ENCODE measurements around the gene PRICKLE2.

Gene PRICKLE2

GRCh38 chr3:64179860-64180259 lies 45.4 kb downstream of the PRICKLE2 start:
- no peak for DNase-seq (ENCODE audit: low spot score)
- H3K4me3 ChIP-seq = no peak overlapping the region
- TF ChIP-seq, protein P1, sequence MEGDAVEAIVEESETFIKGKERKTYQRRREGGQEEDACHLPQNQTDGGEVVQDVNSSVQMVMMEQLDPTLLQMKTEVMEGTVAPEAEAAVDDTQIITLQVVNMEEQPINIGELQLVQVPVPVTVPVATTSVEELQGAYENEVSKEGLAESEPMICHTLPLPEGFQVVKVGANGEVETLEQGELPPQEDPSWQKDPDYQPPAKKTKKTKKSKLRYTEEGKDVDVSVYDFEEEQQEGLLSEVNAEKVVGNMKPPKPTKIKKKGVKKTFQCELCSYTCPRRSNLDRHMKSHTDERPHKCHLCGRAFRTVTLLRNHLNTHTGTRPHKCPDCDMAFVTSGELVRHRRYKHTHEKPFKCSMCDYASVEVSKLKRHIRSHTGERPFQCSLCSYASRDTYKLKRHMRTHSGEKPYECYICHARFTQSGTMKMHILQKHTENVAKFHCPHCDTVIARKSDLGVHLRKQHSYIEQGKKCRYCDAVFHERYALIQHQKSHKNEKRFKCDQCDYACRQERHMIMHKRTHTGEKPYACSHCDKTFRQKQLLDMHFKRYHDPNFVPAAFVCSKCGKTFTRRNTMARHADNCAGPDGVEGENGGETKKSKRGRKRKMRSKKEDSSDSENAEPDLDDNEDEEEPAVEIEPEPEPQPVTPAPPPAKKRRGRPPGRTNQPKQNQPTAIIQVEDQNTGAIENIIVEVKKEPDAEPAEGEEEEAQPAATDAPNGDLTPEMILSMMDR (IDR thresholded peaks at IDR 0.05) = no peak
- H3K27ac ChIP-seq = no peak overlapping the region

DNA sequence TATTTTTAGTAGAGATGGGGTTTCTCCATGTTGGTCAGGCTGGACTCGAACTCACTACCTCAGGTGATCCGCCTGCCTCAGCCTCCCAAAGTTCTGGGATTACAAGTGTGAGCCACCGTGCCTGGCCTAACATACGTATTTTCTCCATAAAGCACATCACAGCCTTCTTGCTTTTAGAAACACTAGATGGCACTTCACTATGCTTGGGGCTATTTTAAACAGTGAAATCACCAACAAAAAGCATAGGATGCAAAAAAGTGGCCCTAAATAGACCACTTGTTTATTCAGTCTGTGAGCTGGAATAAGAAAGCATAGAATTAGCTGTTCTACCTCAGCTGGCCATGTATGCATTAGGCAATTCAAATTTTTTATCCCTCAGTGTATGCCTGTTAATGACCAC lies 46.0 kb downstream of the PRICKLE2 start:
- Histone ChIP-seq H3K27ac (no peak overlapping the region), H3K4me3 (no peak overlapping the region)
- no peak for DNase-seq (ENCODE audit: low spot score)
- TF ChIP-seq, protein P1 (IDR thresholded peaks at IDR 0.05) = no peak

DNA sequence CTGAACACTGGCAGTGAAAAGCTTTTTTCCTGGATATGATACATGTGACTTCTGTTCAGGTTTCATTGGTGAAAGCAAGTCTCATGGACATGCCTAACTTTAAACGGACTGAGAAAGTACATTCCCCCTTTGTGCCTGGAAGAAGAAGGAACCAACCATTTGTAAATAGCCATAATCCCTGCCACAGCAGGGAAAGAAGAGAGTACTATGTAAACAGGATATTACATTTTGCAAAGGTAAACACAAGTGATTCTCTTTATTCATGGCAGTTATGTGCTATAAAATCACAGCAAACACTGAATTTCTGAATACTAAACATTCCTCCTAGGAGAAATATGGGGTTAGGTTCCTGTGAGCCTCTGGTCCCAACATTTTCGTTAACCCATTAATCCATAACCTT lies 46.8 kb downstream of the PRICKLE2 start:
- TF ChIP-seq, protein P1 (IDR thresholded peaks at IDR 0.05) = no peak
- no peak for DNase-seq (ENCODE audit: low spot score)
- H3K4me3 ChIP-seq = no peak overlapping the region
- no peak overlapping the region for H3K27ac ChIP-seq

DNA sequence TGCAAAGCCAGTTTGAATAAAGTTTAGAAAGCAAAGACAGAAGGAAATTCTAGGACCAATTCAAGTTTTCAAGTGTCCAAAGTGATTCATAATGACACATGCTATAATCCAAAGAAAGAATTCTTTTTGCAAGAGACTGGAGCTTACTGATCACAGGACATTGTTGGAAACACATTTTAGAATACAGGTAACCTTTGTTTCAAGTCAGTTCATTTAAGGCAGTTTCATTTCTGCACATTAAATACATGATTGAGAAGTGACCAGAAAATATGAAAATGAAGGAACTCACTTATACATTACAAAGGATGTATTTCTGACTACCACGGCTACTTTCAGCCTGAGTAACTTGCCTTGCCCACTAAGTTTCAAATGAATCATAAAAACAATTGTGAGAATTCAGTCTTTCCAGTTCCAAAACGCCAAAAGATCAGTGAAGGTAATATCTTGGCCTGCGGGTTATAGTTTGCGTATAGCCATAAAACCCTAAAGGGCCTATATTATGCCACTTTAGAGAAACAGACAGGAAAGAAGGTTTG lies 48.7 kb downstream of the PRICKLE2 start:
- H3K27ac ChIP-seq = no peak overlapping the region
- DNase-seq (ENCODE audit: low spot score) = no peak
- no peak overlapping the region for H3K4me3 ChIP-seq
- TF ChIP-seq, protein P1 (IDR thresholded peaks at IDR 0.05) = no peak

- no peak overlapping the region for H3K4me3 ChIP-seq
- no peak for DNase-seq (ENCODE audit: low spot score)
- TF ChIP-seq, protein P1 (IDR thresholded peaks at IDR 0.05) = no peak
- H3K27ac ChIP-seq = no peak overlapping the region
These were observed 50.9 kb downstream of the PRICKLE2 start for GRCh38 chr3:64174328-64174727.

DNA sequence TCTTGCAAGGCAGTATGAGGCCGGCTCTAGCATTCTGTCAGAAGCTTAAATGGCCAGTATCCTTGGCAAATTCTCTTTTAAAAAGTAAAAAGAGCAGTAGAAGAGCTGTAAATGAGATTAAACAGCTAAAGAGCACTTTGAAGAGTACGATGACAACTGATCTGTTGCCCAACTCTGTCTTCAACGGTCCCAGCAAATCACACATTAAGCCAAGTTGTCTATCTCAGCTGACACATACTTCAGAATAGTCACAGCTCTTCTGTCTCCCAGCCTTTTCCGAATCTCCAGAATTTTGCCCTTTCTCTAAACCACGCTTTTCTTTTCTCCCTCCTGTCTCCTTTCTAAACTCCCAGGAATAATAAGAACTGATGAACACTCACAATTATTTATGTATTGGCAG lies 51.7 kb downstream of the PRICKLE2 start:
- no peak for DNase-seq (ENCODE audit: low spot score)
- TF ChIP-seq, protein P1 (IDR thresholded peaks at IDR 0.05) = no peak
- no peak overlapping the region for H3K4me3 ChIP-seq
- no peak overlapping the region for H3K27ac ChIP-seq

DNA sequence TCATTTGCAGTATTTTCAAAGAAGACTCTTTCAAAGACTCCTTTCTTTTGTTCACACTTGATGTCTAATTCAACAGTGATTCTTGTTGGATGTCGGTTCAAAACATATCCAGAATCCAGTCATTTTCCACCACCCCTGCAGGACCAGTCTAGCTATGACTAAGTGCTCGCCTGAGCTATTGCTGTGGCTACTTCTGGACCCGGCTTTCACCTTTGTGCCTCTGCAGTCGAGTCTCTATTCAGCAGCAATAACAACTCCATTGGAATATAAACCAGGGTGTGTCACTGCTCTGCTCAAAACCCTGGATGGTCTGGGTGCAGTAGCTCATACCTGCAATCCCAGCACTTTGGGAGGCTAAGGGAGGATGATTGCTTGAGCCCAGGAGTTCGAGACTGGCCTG lies 55.0 kb downstream of the PRICKLE2 start:
- TF ChIP-seq, protein P1 (IDR thresholded peaks at IDR 0.05) = no peak
- Histone ChIP-seq H3K4me3 (no peak overlapping the region), H3K27ac (no peak overlapping the region)
- no peak for DNase-seq (ENCODE audit: low spot score)

Data from coronary artery (tissue), 2 donors.